Activated naive CD4-positive, alpha-beta T cell treated with anti-CD3 and anti-CD28 coated beads for 36 hours (primary cell): ENCODE data around the gene RAF1. TPM values are rescaled to one million over a fixed set of nuclear protein-coding genes. Genes with fewer than 3 reads are reported as not detected.

ENCODE experiments used
- CTCF ChIA-PET: fragments of 350-600 bp; sonication (Branson Sonifier 250); formaldehyde crosslinking; loops from one replicate; lab custom pipeline; 2021; ENCODE audit warnings: antibody characterized with exemption; lab: Charles Lee
- DNase-seq: peaks from one replicate; pipeline ENCODE4 v3.0.0-alpha.2; 2020
- H3K27ac Mint-ChIP-seq: one replicate; pipeline ENCODE4 v1.8.0; 2021; ENCODE audit warnings: mild to moderate bottlenecking, mixed read lengths
- H3K27me3 Mint-ChIP-seq: one replicate; pipeline ENCODE4 v1.8.0; 2021; ENCODE audit warnings: low read depth, mixed read lengths
- H3K36me3 Mint-ChIP-seq: one replicate; pipeline ENCODE4 v1.8.0; 2021; ENCODE audit warnings: low read depth, mixed read lengths
- H3K4me1 Mint-ChIP-seq: one replicate; pipeline ENCODE4 v1.8.0; 2021; ENCODE audit warnings: low read depth, mixed read lengths
- H3K4me3 Mint-ChIP-seq: one replicate; pipeline ENCODE4 v1.8.0; 2021; ENCODE audit warnings: mild to moderate bottlenecking, moderate library complexity, mixed read lengths
- H3K9me3 Mint-ChIP-seq: one replicate; pipeline ENCODE4 v1.8.0; 2021; ENCODE audit warnings: mixed read lengths
- intact Hi-C: fragments of 100-400 bp; cut with micrococcal nuclease; formaldehyde crosslinking; loops from one replicate; pipeline ENCODE4 v1.15.1; 2023
- total RNA-seq, 2 experiments: library from RNA; stranded (reverse); gene quantifications; one replicate each; pipeline ENCODE4 v1.2.3, GENCODE V29; 2021

Gene RAF1
- total RNA-seq, 2 experiments from 2014 or later: 62.5 to 68.5 TPM

DNA sequence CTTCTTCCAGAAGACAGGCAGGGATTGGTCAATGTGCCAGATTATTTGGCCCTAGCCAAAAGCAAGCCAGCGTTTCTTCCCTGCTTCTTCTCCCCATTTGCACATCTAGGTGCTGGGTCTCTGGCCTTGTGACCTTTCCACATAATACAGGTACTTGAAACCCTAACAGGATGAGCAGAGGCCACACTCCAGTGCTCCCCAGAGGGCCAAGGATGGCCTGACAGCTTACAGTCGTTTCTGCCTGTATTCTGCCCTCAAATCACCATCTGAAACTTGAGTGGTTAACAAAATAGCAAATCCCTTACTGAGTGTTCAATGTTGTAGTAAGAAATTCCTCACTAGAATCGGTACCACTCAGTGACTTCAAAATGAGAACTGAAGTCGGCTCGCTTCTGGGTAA is 77.9 kb downstream of the RAF1 start:
- CTCF ChIA-PET: no interaction called here
- no peak overlapping the region for H3K27ac Mint-ChIP-seq
- no peaks in the 10 kb centered on the region for H3K4me1 Mint-ChIP-seq
- DNase-seq: no peak
- H3K4me3 Mint-ChIP-seq: no peak overlapping the region
- no peaks in the 10 kb centered on the region for H3K9me3 Mint-ChIP-seq
- intact Hi-C loops: no loop called here
- H3K27me3 Mint-ChIP-seq: no peaks in the 10 kb centered on the region
- H3K36me3 Mint-ChIP-seq: peaks cover 26% of the 10 kb centered on the region

DNA sequence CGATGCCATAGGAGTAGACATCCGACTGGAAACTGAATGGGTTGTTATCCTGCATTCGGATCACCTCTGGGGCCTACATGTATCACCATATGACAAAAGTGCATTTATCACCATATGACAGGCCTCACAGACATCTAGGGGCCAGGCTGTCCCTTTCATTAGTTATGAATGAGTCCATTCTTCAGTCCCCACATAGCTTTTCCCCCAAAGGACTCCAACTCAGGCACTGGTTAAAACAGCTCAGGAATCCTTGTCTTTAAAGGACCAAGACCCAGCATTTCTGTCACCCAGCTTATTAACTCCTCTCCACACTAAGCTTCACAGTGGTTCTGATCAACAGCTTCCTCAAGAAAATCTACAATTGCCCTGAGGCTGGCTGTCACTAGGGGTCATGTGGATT is 78.7 kb downstream of the RAF1 start:
- Mint-ChIP-seq H3K36me3 (peaks cover 23% of the 10 kb centered on the region), H3K4me1 (no peaks in the 10 kb centered on the region), H3K27ac (no peak overlapping the region), H3K27me3 (no peaks in the 10 kb centered on the region), H3K4me3 (no peak overlapping the region), H3K9me3 (no peaks in the 10 kb centered on the region)
- CTCF ChIA-PET: interaction anchor here (0.6 kb wide), 1 partner anchor 130 kb away, joined by 4 read pairs; no protein-coding TSS in a partner anchor
- DNase-seq: no peak
- intact Hi-C loops: no loop called here

DNA sequence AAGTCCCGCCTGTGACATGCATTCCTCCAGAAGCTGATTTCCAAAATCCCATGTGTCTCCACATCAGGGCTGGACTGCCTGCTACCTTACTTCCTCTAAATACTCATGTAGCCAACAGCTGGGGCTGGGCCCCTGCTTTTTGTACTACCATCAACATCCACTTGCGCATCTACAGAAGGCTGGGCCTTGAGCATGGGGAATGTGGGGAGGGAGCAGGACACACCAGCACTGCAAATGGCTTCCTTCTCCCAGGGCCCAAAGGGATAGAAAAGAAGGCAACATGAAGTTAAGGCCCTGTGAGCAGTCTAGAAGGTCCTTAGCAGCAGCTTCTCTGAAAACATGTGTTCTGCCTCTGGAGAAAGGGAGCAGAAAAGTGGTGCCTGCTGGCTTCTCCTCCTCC is 79.8 kb downstream of the RAF1 start:
- CTCF ChIA-PET: interaction anchor here (0.7 to 0.9 kb wide), 2 partner anchors 15 to 1213 kb away, joined by 3 read pairs; no protein-coding TSS in a partner anchor

DNA sequence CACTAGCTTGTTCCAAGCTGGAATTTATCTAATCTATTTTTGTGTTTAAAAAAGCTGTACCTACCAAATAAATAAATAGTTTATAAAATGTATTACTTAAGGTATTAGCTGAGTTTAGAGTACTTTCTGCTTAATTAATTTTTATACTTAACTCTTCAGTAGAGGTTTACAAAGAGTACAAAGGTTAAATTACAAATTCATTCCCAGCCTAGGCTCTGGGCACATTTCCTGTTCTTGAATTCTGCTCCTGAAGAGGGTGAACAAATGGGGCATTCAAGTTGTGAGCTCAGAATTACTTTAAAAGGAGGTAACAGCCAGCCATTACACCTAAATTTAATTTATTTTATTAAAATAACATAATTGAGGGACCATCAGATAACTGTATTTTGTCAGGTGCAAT is 80.6 kb downstream of the RAF1 start:
- Mint-ChIP-seq H3K4me3 (no peak overlapping the region), H3K36me3 (peaks cover 26% of the 10 kb centered on the region), H3K4me1 (no peaks in the 10 kb centered on the region), H3K9me3 (no peaks in the 10 kb centered on the region), H3K27ac (no peak overlapping the region), H3K27me3 (no peaks in the 10 kb centered on the region)
- intact Hi-C loops: no loop called here
- CTCF ChIA-PET: no interaction called here
- no peak for DNase-seq

More for the DNA sequence above, 79.8 kb downstream of the RAF1 start:
- H3K36me3 Mint-ChIP-seq: peaks cover 23% of the 10 kb centered on the region
- intact Hi-C loops: no loop called here
- no peak for DNase-seq
- no peak overlapping the region for H3K4me3 Mint-ChIP-seq
- H3K9me3 Mint-ChIP-seq: no peaks in the 10 kb centered on the region
- H3K4me1 Mint-ChIP-seq: no peaks in the 10 kb centered on the region
- peak overlapping the region; percentile 21 for H3K27ac Mint-ChIP-seq
- no peaks in the 10 kb centered on the region for H3K27me3 Mint-ChIP-seq

DNA sequence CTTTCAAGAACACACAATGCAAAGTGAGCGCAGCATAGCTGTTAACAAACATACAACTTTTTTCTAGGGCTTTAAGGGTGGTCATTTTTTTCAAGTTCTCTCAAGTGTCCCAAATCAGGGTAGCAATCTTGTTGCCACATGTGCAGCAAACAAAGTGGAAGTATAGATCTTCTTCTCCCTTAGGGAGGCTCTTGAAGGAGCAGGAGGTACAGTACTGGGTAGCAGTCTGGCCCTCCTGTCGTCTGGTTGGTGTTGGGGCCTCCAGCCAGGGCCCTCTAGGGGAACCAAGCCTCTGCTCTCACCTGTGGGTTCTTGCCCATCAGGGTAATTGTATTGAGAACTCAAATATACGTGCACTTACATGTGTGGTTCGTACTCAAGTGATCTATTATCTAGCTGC is 81.2 kb downstream of the RAF1 start:
- H3K9me3 Mint-ChIP-seq: no peaks in the 10 kb centered on the region
- peaks cover 29% of the 10 kb centered on the region for H3K36me3 Mint-ChIP-seq
- H3K4me3 Mint-ChIP-seq: no peak overlapping the region
- H3K27me3 Mint-ChIP-seq: no peaks in the 10 kb centered on the region
- CTCF ChIA-PET: no interaction called here
- DNase-seq: no peak
- H3K27ac Mint-ChIP-seq: no peak overlapping the region
- intact Hi-C loops: no loop called here
- no peaks in the 10 kb centered on the region for H3K4me1 Mint-ChIP-seq

DNA sequence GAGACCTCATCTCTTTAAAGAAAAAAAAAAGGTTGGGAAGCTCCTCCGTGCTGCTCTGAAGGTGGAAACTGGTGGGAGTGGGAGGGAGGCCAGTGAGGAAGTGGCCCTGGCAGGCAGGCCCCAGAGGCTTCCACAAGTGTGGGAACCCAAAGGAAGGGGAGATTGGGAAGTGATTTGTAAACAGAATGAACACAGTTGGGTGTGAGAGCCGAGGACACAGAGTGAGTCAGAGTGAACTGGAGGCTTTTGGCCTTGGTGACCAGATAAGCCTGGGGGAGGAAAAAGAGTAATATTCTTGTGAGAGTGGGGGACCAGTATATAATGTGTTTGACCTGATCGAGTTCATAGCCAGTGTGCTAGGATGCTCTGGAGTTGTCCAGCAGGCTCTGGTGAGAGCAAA is 84.0 kb downstream of the RAF1 start:
- Mint-ChIP-seq H3K9me3 (peaks cover 12% of the 10 kb centered on the region), H3K27ac (peak overlapping the region; percentile 57)

DNA sequence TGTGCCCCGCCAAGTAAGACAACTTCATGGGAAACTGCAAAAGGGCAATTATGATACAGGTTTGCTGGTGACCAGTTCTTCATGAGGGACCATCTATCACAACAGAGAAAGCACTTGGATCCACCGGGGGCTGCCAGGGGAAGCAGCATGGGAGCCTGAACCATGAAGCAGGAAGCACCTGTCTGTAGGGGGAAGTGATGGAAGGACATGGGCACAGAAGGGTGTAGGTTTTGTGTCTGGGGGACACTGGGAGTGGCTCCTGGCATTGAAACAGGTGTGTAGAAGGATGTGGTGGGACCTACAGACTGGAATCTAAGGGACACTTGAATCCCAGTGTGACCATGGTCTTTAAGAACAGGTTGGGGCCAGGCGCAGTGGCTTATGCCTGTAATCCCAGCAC is 84.5 kb downstream of the RAF1 start:
- peaks cover 52% of the 10 kb centered on the region for H3K36me3 Mint-ChIP-seq
- intact Hi-C loops: no loop called here
- peak overlapping the region; percentile 57 for H3K27ac Mint-ChIP-seq
- DNase-seq: no peak
- H3K9me3 Mint-ChIP-seq: peaks cover 12% of the 10 kb centered on the region
- CTCF ChIA-PET: interaction anchor here (0.8 kb wide), 1 partner anchor 10 kb away, joined by 3 read pairs; no protein-coding TSS in a partner anchor
- no peaks in the 10 kb centered on the region for H3K27me3 Mint-ChIP-seq
- no peaks in the 10 kb centered on the region for H3K4me1 Mint-ChIP-seq
- H3K4me3 Mint-ChIP-seq: no peak overlapping the region

More for the DNA sequence above, 84.0 kb downstream of the RAF1 start:
- H3K36me3 Mint-ChIP-seq: peaks cover 47% of the 10 kb centered on the region
- DNase-seq: no peak
- intact Hi-C loops: no loop called here
- CTCF ChIA-PET: no interaction called here
- H3K4me3 Mint-ChIP-seq: no peak overlapping the region
- no peaks in the 10 kb centered on the region for H3K4me1 Mint-ChIP-seq
- H3K27me3 Mint-ChIP-seq: no peaks in the 10 kb centered on the region

DNA sequence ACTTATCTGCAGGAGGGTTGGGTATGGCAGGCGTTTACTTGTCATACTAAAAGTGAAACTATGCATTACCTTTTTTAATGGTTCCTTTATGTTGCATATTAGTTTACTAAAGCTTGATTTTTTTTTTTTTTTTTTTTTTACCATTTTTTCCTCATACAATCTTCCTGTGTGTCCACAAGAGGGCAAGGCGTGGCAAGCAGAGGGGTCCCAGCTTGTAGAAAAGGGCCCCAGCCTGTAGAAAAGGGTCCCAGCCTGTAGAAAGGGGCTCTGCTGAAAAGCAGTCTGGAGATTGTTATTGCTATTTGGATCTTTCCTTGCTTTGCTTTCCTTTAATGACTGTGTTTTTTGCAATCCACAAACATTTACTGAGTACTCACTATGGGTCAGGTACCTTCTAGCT is 85.2 kb downstream of the RAF1 start:
- Mint-ChIP-seq H3K36me3 (peaks cover 59% of the 10 kb centered on the region), H3K27me3 (no peaks in the 10 kb centered on the region), H3K4me3 (no peak overlapping the region), H3K27ac (no peak overlapping the region), H3K4me1 (no peaks in the 10 kb centered on the region), H3K9me3 (peaks cover 12% of the 10 kb centered on the region)
- CTCF ChIA-PET: interaction anchor here (0.7 to 1.5 kb wide), 3 partner anchors 11 to 142 kb away, joined by 3 to 4 read pairs (median 3); no protein-coding TSS in a partner anchor
- no peak for DNase-seq
- intact Hi-C loops: no loop called here

DNA sequence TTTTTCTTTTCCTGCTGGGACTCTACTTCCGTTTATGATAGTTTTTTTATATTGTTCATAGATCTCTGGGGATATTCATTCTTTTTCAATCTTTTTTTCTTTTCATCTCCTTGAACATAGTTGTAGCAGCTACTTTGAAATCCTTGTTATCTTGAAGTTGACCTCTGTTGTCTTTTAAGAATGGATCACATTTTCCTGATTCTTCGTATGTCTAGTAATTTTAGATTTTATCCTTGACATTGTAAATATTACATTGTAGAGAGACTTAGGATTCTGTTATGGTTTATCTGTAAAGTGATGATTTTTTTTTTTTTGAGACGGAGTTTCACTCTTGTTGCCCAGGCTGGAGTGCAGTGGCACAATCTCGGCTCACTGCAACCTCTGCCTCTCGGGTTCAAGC is 86.5 kb downstream of the RAF1 start:
- intact Hi-C loops: no loop called here
- peaks cover 61% of the 10 kb centered on the region for H3K36me3 Mint-ChIP-seq
- H3K9me3 Mint-ChIP-seq: peaks cover 12% of the 10 kb centered on the region
- no peak overlapping the region for H3K27ac Mint-ChIP-seq
- CTCF ChIA-PET: interaction anchor here (0.7 to 1.7 kb wide), 2 partner anchors 314 to 777 kb away, joined by 3 to 6 read pairs; no protein-coding TSS in a partner anchor
- H3K27me3 Mint-ChIP-seq: no peaks in the 10 kb centered on the region
- no peaks in the 10 kb centered on the region for H3K4me1 Mint-ChIP-seq
- DNase-seq: no peak
- H3K4me3 Mint-ChIP-seq: no peak overlapping the region

DNA sequence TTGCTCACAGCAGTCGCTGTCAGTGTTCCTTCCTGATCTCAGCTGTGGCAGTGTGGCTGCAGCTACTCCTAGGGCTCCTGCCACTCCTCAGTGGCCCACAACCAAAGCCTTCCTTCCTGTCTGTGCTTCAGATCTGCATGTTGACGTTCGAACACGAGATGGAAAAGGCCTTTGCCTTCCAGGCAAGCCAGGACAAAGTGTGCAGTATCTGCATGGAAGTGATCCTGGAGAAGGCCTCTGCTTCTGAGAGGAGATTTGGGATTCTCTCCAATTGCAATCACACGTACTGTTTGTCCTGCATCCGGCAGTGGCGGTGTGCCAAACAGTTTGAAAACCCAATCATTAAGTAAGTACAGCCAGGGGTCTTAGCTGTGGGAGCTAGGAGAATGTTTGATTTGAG is 89.3 kb downstream of the RAF1 start:
- Mint-ChIP-seq H3K4me3 (no peak overlapping the region), H3K9me3 (peaks cover 12% of the 10 kb centered on the region), H3K4me1 (no peaks in the 10 kb centered on the region), H3K36me3 (peaks cover 71% of the 10 kb centered on the region), H3K27ac (no peak overlapping the region), H3K27me3 (no peaks in the 10 kb centered on the region)
- CTCF ChIA-PET: no interaction called here
- DNase-seq: no peak
- intact Hi-C loops: no loop called here

DNA sequence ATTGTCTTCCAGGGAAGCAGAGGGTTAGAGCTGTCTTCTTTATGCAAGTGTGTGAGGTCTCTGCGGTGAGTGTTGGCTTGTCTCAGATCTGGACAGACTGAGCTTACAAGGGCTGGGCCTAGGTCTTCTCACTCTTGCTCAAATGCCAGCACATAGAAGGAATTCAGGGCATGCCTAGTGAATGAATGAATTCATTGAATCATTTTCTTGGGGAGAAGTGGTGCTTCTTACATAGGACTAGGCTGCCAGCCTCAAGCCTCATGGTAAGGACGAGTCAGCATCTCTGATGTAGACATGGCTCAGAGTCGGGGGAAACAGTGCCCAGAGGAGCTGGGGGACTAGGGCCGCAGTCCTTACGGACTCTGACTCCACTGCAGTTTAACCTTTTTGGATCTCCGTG is 89.8 kb downstream of the RAF1 start:
- Mint-ChIP-seq H3K4me1 (no peaks in the 10 kb centered on the region), H3K4me3 (no peak overlapping the region), H3K27ac (no peak overlapping the region), H3K27me3 (no peaks in the 10 kb centered on the region), H3K9me3 (peaks cover 12% of the 10 kb centered on the region), H3K36me3 (peaks cover 70% of the 10 kb centered on the region)
- CTCF ChIA-PET: no interaction called here
- intact Hi-C loops: no loop called here
- no peak for DNase-seq

DNA sequence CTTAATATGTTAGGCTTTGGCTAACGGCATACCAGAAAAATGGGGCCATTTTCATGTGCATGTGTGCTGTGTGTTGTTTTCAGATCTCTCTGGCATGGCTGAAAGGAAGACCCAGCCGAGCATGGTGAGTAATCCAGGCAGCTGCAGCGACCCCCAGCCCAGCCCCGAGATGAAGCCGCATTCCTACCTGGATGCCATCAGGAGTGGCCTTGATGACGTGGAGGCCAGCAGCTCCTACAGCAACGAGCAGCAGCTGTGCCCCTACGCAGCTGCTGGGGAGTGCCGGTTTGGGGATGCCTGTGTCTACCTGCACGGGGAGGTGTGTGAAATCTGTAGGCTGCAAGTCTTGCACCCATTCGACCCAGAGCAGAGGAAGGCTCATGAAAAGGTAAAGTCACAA is 91.9 kb downstream of the RAF1 start:
- H3K4me1 Mint-ChIP-seq: peaks cover 4% of the 10 kb centered on the region
- H3K4me3 Mint-ChIP-seq: no peak overlapping the region
- CTCF ChIA-PET: no interaction called here

DNA sequence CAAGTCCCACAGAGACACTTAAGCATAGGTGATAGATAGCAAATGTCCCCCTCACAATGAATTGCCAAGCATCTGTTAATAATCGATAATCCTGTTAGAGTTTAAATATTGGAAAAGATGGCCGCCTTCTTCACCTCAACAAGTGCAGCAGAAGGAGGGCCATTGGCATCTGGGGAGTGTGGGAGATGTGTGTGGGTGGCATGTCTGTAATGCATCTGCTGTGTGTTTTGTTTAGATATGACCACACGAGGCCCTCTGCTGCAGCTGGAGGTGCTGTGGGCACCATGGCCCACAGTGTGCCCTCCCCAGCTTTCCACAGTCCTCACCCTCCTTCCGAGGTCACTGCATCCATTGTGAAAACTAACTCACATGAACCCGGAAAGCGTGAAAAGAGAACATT is 94.1 kb downstream of the RAF1 start:
- Mint-ChIP-seq H3K27me3 (no peaks in the 10 kb centered on the region), H3K4me1 (peaks cover 13% of the 10 kb centered on the region), H3K36me3 (peaks cover 58% of the 10 kb centered on the region), H3K9me3 (peaks cover 9% of the 10 kb centered on the region), H3K27ac (no peak overlapping the region), H3K4me3 (no peak overlapping the region)
- intact Hi-C loops: no loop called here
- no peak for DNase-seq
- CTCF ChIA-PET: no interaction called here

More for the DNA sequence above, 91.9 kb downstream of the RAF1 start:
- no peak for DNase-seq
- no peak overlapping the region for H3K27ac Mint-ChIP-seq
- H3K27me3 Mint-ChIP-seq: no peaks in the 10 kb centered on the region
- intact Hi-C loops: no loop called here
- H3K9me3 Mint-ChIP-seq: peaks cover 8% of the 10 kb centered on the region
- peaks cover 65% of the 10 kb centered on the region for H3K36me3 Mint-ChIP-seq
